ENCODE data around the gene DSTYK.
A peak's percentile ranks its signal among the peaks of the same experiment; 100 is the strongest.

DSTYK gene, protein sequence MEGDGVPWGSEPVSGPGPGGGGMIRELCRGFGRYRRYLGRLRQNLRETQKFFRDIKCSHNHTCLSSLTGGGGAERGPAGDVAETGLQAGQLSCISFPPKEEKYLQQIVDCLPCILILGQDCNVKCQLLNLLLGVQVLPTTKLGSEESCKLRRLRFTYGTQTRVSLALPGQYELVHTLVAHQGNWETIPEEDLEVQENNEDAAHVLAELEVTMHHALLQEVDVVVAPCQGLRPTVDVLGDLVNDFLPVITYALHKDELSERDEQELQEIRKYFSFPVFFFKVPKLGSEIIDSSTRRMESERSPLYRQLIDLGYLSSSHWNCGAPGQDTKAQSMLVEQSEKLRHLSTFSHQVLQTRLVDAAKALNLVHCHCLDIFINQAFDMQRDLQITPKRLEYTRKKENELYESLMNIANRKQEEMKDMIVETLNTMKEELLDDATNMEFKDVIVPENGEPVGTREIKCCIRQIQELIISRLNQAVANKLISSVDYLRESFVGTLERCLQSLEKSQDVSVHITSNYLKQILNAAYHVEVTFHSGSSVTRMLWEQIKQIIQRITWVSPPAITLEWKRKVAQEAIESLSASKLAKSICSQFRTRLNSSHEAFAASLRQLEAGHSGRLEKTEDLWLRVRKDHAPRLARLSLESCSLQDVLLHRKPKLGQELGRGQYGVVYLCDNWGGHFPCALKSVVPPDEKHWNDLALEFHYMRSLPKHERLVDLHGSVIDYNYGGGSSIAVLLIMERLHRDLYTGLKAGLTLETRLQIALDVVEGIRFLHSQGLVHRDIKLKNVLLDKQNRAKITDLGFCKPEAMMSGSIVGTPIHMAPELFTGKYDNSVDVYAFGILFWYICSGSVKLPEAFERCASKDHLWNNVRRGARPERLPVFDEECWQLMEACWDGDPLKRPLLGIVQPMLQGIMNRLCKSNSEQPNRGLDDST

DNA sequence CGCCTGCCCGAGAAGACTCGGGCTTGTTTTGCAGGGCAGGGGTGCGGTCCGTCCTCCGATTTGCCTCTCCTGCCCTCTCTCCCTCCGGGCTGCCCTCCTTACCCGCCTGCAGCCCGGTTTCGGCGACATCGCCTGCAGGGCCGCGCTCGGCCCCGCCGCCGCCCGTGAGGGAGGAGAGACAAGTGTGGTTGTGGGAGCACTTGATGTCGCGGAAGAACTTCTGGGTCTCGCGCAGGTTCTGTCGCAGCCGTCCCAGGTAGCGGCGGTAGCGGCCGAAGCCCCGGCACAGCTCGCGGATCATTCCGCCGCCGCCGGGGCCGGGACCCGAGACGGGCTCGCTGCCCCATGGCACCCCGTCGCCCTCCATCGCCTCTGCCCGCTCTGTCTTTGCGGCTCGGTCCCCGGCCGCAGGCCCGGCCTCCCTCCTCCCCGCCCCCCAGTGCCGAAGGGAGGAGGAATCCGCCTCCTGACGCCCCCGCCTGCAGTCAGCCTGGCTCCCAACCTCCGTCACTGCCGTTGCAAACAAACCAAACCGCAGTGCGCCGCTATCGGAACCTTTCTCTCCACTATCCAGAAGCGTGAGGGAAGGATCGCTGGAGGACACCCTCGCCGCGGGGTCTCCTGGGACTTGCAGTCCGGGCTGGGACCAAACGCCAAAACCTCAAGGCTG lies at the start of gene DSTYK:
Gene DSTYK, minus strand, starts transcription at position 534 of the 670 bp plus-strand sequence. Its CDS starts 167 bp downstream, at position 367.
- DNase-seq (ENCODE audit: low spot score), result peak; percentile 97

- no peak for DNase-seq (ENCODE audit: low spot score)
These were observed 48.5 kb upstream of the DSTYK start for GRCh38 chr1:205259998-205260397.

DNA sequence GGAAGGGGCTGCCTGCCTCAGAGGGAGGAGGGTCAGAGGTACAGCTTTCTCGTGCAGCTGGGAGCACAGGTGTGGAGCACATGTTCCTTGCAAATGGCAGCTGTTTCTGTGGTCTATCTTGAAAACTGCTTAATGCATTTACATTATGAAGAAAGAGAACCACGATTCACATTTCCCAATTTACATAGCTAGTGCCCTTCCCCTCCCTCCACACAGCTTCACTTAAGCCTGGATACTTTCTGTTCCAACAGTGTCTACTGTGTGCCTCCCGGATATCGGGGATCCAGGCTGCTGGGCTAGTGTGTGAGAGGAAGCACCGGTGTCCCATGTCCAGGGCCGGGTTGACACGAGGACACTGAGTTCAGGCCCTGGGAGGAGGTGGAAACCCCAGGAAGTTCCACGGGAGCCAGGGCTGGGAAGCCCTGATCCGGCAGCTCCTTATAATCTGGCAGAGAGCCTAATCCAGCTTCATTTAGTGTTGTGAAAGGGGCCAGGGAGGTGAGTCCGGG lies 47.9 kb upstream of the DSTYK start:
- peak; percentile 21 for DNase-seq (ENCODE audit: low spot score)

GRCh38 chr1:205258719-205259118 lies 47.2 kb upstream of the DSTYK start:
- DNase-seq (ENCODE audit: low spot score), result peak; percentile 54

DNA sequence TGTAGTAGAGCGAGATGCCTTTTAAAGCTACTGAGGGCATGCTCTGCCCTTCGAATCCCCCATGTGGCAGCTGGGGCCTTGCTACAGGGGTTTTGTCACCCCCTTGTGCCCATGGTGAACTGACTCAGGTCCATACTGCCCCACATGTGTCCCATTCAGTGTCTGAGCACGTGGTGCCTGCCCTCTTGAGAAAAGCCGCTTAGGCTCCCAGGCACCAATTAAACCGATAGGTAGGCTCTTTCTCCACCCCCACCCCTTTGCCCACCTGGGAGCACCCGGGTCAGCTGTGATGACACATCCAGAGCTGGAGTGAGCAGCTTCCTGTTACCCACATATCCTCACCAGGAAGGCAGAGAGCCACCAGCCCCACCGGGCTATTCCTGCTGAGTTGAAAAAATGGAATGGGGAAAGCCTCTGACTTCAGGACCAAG lies 46.8 kb upstream of the DSTYK start:
- peak; percentile 60 for DNase-seq (ENCODE audit: low spot score)

- no peak for DNase-seq (ENCODE audit: low spot score)
These were observed 46.2 kb upstream of the DSTYK start for GRCh38 chr1:205257735-205258134.

DNA sequence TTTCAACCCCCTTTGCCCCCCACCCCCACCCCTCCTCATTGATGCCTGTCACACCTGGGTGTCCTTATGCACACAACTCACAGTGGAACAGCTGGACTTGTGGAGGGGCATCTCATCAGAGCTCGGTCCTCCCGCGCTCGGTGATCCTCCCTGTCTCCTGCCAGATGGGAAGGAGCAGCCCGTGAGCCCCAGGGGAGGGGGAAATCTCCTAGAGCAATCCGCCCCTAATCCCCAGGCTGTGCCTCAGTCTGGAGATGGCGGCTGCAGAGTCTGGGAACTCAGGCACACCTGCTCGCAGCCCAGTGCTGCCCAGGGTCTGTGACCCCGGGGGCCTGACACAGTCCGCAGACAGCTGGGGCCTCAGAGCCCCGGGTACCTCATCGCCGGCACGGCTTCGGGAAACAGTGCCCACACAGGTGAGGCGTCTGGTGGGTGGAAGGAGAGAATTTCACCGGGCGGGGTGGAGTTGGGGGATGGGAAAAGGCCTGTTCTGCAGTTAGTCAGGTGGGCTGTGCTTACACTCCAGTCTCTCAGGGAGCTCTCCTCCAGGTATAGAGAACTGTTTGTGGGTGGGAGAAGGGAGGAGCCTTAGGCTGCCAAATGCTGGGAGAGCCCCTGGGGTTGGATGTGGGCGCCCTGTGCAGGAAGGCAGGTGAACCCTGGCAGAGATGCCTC lies 45.6 kb upstream of the DSTYK start:
- no peak for DNase-seq (ENCODE audit: low spot score)

- DNase-seq (ENCODE audit: low spot score), result peak; percentile 88
These were observed 44.7 kb upstream of the DSTYK start for GRCh38 chr1:205255941-205256780.

DNA sequence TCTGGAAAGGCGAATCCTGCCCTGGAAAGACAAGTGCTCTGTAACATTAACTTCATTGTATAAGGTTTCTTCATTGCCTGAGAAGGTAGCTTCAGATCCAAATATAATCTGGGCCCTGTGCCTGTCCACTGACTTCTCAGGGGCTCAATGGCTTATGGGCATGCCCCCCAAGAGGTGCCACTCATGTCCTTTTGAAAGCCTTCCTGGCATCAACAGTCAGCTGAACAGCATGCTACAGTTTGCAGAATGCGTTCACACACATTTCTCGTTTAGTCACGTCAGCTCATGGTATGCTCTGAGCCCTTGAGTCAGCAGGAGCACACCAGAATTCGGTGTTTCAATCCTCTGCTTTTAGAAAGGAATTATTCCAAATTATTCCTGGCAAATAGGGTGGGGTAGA lies 40.1 kb upstream of the DSTYK start:
- DNase-seq (ENCODE audit: low spot score), result no peak

- DNase-seq (ENCODE audit: low spot score), result no peak
These were observed 39.2 kb upstream of the DSTYK start for GRCh38 chr1:205250699-205251098.

DNA sequence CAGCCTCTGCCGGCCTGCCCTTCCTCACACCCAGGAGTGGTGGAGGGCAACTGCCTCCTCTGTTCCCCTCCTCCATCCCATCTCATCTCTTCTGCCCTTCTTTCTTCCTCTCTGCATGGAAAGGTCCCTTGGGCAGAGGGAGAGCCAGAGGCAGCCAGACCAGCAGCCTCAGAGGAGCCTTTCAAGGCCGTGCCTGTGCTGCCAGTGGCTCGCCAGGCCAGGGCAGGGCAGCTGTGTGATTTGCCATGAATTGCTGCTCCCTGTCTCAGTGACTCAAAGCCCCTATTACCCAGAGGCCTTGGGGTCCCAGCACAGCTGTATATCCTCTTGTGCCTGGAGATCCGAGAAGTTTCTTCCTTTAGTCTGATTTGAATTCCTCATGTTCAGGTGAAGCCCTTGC lies 38.1 kb upstream of the DSTYK start:
- DNase-seq (ENCODE audit: low spot score), result no peak

- DNase-seq (ENCODE audit: low spot score), result no peak
These were observed 37.5 kb upstream of the DSTYK start for GRCh38 chr1:205248793-205249601.

- DNase-seq (ENCODE audit: low spot score), result no peak
These were observed 35.8 kb upstream of the DSTYK start for GRCh38 chr1:205247130-205247921.

GRCh38 chr1:205246351-205247119 lies 35.0 kb upstream of the DSTYK start:
- DNase-seq (ENCODE audit: low spot score), result no peak

GRCh38 chr1:205245096-205245495 lies 33.6 kb upstream of the DSTYK start:
- no peak for DNase-seq (ENCODE audit: low spot score)

GRCh38 chr1:205244384-205244783 lies 32.9 kb upstream of the DSTYK start:
- no peak for DNase-seq (ENCODE audit: low spot score)

DNA sequence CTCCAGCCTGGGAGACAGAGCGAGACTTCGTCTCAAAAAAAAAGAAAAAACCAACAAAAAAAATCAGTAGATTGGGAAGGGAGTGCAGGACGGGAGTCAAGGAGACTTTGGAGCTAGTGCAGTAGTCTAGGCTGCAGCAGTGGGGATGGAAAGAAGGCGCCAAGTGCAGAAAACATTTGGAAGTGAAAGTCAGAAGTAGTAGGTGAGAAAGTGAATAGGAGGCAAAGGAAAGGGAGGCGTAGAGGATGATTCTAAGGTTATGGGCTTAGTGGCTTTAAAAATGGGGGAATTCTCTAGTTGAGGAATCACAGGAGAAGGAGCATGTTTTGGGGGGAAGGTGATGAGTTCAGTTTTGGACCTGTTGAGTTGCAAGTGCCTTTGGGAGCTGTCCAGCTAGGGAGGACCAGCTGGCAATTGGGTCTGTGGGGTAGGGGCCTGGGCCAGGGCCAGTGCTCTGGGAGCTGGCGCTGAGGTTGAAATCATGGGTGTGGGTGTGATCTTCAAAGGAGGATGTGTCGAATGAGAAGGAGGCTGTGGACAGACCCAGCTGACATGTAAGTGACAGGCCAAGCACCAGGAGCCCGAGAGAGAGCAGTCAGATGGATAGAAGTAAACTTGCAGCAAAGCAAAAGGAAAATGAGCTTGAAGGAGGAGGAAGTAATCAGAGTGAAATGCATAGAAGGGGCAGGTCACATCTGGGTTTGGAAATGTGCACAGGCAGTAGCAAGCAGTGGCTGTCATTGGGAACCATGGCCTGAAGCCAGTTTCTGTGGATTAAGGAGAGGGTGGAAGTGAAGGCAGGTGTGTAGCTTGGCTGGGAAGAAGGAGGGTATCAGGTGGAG lies 32.1 kb upstream of the DSTYK start:
- no peak for DNase-seq (ENCODE audit: low spot score)

Measured in AG20443 (cell line).